GM19328 (cell line): Measurements from ENCODE around the gene KLK2.

Experiments
- ATAC-seq: cut with Tn5 transposase; IDR thresholded peaks from one replicate; pipeline ENCODE4 v1.9.1; 2021; ENCODE audit warnings: mild to moderate bottlenecking, moderate library complexity; ENCODE audit not compliant: unreplicated experiment

Gene KLK2

DNA sequence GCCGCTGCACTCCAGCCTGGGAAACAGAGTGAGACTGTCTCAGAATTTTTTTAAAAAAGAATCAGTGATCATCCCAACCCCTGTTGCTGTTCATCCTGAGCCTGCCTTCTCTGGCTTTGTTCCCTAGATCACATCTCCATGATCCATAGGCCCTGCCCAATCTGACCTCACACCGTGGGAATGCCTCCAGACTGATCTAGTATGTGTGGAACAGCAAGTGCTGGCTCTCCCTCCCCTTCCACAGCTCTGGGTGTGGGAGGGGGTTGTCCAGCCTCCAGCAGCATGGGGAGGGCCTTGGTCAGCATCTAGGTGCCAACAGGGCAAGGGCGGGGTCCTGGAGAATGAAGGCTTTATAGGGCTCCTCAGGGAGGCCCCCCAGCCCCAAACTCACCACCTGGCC is at the start of gene KLK2:
Gene KLK2 (plus strand): TSS at position 384 of the 400 bp plus-strand sequence. CDS start 35 bp downstream, outside the sequence.
- no peak for ATAC-seq

DNA sequence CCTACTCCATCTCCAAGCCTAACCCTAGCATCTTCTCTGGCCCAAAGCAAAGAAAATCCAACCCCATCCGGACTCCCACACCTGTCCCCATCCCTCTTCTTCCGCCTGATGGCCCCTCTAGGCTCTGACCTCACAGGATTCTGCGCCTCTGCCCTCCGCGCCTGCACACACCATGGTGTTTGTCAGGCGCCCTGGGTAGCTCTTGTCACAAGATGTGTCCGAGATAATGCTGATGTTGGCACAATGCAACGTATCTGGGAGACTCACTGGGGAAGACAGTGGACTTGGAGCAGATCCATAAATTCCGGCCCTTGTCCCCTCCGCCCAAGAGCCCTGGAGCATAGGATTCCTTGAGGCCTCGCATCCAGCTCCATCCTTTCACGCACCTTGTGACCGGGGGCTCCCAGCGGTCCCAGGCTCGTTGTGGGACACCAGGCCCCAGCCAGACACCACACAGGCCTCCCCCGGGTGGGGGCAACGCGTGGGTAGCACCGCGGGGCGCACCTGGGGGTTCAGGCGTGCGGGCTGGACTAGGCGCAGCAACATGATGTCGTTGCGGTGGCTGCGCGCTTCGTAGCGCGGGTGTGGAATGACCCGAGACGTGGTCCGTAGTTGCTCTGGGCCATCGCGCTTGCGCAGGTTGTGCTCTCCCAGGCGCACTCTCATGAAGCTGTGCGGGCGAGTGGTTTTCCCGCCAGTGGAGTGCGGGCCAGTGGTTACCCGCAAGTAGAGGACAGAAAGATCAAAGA is 46.6 kb upstream of the KLK2 start:
- no peak for ATAC-seq

DNA sequence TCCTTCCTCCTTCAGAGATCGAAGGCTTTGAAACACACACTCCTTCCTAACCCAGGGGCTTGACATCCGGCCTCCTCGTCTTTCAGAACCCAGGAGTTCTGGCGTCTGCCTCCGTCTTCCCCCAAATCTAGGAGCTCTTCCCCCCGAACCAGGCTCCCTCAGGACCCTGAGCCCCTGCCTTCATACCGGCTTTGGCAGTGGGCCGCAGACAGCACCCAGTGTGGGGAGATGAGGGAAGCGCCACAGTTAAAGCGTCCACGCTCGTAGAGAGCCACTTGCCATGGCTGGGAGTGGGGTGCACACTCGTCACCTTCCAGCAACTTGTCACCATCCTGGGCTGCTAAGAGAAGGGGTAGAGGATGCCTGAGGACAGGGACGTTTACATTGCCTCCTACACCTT is 45.8 kb upstream of the KLK2 start:
- no peak for ATAC-seq

DNA sequence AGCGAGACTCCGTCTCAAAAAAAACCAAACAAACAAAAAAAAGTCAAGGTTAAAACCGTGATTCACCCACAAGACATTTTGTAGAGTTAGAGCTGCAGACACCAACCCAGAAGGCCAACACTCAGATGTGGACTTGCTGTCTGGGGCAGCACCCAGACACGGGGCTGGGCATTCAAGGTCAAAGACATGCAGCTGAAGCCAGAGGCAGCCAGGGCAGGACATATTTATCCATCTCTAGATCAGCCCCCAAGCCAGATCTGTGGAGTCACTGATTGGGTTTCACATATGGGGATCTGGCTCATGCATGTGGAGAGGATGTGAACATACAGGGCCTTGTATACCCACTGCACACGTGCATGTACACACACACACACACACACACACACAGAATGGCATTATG is 43.4 kb upstream of the KLK2 start:
- no peak for ATAC-seq

DNA sequence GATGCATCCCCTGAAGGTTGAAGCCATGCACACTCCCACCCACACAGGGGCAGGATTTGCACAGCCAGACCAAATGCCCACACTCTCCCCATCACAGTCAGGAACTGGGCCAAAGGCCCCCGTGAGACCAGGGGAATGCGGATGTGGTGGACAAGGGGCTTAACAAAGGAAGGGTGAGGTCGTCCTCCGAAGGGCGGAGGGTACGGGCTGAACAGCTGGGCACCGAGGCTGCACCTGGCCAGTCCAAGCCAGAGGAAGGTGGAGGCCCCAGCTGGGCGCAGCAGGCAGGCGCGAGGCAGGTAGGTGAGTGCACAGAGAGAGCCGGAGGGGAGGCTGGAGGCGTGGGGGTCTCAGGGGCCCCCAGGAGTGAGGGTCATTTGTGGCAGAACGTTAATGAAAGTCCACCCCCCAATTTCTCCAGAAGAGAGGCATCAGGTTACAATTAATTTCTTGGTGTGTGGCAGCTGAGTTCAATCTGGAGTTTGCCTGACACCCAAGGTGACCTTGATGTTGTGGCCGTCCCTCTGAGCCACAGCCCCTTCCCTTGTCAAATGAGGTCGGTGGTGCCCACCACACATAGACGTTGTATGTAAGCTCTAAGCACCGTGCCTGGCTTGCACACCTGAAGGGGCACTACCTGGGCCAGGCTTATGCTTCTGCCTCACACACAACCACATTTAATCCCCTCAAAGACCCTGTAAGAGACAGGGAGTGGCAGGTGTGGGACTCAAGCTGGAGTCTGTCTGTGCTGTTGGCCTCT is 42.8 kb upstream of the KLK2 start:
- no peak for ATAC-seq

DNA sequence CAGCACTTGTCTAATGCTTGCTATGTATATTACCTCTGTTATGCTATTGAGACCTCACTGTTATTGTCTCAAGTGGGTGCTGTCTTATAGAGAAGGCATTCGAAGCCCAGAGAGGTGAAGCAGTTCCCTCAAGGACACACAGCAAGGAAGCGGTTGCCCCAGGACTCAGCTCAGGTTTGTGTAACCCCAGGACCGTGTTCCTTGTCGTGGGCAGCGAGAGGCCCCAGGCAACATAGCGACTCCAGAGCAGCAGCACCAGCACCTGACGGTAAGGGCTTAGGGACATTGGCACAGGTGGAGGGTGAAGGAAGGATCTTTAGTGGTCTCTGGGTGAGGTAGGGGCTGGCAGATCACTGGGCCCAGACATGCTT is 42.2 kb upstream of the KLK2 start:
- no peak for ATAC-seq

DNA sequence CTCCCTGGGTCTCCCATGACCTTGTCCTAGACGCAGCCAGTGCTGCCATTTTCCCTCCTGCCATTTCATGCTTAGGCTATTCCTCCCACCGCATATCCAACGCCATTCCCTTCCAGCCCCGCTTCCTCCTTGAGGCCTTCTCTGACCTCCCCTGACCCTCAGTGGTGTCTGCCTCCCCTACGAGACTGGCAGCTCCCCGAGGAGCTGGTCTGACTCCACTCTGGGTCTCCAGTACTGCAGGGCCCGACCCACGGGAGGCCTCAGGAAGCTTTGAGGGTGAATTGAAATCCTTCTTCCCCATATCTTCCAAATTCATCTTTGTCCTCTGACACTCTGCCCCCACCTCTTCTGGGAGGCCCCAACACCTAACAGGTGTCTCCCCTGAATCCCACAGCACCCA is 40.6 kb upstream of the KLK2 start:
- no peak for ATAC-seq

DNA sequence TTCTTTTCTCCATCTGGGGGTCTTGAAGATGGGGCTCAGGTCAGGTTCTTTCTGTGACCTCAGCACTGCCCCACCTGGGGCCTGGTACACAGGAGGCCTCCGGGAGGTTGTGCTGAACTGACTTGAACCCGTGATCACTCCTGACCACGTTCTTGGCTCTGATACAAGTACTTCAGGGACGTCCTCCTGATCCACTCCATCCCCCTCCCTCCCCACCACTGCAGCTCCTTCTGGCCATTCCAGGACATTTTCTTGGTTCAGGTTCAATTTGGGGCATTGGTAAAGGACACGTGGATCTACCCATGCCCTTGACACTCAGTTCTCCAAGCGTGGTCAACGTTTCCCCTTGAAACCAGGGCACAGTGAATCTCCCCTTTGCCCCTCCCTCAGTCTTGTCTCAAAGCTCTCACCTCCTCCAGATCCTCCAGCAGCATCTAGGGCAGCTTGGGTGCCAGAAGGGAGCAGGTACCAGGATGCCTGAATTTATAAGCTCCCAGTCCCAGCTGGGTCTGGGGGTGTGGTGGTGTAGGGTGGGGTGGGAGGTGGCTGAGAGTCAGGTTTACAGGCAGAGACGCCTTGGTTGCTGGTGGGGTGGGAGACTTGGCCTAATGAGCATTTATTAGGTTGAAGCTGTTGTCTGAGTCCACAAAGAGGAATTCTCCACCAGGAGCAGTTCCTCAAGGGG is 40.0 kb upstream of the KLK2 start, which contains the start of gene KLK15:
Gene KLK15 (minus strand): TSS at position 458 of the 685 bp plus-strand sequence. CDS start 2,082 bp downstream, outside the sequence.
- ATAC-seq = no peak

DNA sequence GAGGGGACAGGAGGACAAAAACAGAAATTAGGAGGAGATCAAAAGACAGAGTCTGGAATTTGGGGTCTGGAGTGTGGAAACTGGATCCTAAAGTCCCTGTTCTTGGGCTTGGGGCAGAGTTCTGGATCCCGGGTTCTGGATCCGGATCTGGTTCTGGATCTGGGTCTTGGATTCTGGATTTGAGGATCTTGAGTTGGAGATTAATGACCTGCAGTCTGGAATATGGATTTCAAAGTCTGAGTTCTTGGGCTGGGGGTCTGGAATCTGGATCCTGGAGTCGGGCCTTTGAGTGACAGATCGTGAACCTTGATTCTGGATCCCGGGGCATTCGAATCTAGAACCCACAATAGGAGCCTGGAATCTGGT is 39.5 kb upstream of the KLK2 start:
- no peak for ATAC-seq

DNA sequence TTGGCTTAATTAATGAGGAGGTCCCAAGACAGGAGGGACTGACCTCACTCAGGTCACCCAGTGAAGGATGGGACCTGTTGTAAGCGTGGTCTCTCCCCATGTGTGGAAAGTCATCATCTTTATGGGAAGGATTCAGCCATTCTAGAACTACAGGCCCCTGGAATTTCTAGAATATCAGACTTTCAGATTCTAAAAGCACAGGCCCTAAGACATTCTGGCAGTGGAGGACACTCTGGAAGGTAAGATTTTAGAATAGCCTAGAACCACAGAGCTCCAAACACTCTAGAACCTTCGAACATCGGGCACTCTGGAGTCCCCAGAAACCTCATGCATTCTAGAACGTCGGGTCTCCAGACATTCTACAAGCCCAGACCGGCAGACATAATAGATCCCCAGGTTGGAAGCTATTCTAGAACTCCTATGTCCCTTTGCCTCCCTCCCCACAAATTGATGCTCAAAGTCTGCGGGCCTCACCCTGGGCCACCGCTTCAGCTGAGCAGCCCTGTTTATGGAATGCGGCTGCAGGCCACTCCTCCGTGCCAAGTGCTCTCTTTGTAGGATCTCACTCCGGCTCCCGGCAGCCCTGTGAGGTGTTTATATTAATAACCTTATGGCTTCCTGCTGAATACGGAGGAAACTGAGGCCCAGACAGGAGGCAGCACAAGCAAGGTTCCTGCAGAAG is 38.0 kb upstream of the KLK2 start:
- no peak for ATAC-seq

DNA sequence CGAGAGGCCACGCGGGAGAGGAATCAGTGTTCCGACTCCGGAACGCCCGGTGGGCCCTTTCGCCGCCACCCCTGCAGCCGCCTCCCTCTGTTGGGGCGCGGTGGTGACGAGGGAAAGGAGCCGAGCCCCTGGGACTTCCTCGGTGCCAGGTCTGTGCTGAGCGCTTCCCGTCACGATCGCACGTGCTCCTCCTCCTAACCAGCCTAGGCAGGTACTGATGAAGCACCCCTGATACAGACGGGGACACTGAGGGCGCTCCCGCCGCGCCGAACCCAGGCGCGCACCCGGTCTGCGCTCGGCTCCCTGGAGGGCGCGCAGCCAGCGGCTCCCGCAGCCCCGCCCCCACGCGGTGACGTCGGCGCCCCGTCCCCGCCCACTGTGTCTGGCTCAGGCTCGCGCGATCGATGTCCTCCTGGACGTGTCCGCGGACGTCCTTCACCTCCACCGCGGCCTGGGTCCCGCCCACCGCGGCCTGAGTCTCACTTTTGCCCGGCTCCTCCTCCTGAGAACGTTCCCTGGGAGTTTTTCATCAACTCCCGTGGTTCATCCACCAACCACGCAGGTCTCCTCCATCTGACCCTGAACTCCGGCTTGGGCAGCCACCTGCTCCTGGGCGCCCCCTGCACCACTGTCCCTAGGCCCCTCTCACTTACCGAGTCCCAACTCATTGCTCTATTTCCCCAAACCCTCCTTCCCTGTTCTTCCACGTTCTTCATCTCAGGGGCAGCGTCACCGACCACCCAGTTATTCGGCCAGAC is 37.3 kb upstream of the KLK2 start:
- ATAC-seq = no peak

DNA sequence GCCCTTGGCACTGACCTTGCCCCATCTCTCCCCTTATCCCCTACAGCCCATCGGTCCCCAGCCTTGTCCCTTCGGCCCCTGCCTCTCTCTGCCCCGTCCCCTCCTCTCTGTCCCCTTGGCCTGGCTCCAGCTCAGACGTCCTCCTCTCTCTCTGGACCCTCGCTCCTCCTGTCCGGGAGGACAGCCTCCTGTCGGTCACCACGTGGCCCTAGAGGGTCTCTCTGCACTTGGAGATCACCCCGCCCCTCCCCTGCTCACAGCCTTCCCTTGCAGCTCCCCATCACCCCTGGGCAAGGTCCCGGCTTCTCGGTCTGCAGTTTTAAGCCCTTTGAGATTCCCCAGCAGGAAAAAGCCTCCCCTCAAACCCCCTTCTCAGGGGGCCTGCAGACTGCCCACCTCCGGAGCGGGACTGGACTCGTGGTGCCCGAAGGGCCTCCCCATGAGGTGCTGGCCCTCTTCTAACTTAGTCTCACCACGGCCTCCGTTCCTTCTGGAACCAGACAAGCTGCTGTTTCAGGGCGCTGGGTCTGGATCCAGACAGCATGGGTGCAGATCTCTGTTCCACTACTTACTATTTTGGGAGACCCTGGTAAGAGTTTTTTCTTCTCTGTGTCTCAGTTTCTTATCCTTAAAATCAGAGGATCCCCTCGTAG is 36.6 kb upstream of the KLK2 start:
- no peak for ATAC-seq

DNA sequence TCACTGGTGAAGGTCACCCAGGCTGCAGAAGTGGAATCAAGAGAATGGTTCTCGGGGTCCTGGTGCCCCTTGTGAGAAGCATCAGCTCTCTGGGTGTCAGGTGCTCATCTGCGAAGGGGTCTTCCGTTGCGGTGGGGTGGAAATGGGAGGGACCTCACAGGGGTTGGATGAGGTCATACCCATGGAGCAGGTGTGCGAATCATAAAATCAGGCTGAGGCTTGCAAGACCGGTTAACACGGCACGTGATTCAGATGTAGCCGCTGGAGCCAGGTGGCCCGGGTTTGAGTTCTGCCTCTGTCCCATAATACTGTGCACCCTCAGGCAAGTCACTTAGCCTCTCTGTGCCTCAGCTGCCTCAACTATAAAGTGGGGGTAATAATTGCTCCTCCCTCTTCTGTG is 35.9 kb upstream of the KLK2 start:
- no peak for ATAC-seq

DNA sequence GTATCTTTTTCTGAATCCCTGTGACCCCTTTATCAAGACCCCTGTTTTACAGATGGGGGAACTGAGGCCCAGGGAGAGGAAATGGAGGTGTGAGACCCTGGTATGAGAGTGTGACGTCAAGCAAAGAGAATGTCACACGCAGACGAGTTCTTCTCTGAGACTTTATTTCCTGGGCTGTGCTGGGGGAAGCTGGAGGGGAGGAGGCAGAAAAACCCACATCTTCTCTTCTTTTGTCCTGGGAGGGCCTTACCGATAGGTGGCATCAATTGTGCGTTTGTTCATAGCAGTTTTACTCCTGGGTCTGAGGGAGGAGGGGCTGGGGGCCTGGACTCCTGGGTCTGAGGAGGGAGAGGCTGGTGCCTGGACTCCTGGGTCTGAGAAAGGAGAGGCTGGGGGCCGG is 35.0 kb upstream of the KLK2 start:
- ATAC-seq = no peak

DNA sequence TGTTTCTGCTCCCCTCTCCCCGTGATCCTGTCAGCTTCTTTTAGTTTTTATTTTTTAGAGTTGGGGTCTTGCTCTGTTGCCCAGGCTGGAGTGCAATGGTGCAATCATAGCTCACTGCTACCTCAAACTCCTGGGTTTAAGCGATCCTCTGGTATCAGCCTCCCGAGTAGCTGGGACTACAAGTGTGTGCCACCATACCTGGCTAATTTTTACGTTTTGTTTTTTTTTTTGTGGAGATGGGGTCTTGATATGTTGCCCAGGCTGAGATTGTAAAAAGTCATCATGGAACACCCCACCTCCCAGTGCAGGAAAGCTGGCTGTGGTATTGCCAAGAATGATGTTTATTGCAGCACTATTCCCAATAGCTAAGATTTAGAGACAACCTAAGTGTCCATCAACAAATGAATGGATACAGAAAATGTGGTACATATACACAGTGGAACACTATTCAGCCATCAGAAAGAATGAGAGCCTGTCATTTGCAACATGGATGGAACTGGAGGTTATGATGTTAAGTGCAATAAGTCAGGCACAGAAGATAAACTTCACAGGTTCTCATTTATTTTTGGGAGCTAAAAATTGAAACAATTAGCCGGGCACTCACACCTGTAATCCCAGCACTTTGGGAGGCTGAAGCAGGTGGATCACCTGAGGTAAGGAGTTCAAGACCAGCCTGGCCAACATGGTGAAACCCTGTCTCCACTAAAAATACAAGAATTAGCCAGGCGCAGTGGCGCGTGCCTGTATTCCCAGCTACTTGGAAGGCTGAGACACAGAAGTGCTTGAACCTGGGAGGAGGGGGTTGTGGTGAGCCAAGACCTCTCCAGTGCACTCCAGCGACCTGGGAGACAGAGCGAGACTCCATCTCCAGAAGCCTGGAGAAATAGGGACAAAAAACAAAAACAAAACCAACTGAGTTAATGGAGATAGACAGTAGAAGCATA is 33.3 kb upstream of the KLK2 start:
- no peak for ATAC-seq

DNA sequence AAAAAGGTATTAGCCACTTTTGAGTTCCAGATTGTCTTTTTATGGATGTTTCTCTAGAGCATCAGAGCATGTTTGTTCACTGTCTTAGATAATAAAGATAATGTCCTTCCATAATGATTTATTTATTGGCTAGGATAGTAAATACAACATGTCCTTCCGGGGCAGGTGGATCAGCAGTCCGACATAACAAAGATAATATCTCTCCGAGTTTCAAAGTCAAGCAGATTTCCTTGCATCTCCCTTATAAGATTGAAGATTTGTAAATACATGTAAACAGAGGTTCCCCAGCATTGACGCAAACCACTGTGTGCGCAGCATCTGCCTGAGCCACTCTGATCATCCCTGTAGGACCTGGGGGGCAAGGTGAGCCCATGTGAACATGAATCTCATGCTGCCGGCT is 31.1 kb upstream of the KLK2 start:
- no peak for ATAC-seq

DNA sequence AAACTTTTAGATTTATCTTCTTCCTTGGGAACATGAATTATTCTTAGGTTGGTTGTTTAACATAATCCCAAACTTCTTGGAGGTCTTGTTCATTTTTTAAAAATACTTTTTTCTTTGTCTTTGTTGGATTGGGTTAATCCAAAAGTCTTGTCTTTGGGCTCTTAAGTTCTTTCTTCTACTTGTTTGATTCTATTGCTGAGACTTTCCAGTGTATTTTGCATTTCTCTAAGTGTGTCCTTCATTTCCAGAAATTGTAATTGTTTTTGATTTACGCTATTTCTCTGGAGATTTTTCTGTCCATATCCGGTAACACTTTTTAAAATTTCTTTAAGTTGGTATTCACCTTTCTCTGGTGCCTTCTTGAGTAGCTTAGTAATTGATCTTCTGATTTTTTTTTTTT is 30.0 kb upstream of the KLK2 start:
- no peak for ATAC-seq

DNA sequence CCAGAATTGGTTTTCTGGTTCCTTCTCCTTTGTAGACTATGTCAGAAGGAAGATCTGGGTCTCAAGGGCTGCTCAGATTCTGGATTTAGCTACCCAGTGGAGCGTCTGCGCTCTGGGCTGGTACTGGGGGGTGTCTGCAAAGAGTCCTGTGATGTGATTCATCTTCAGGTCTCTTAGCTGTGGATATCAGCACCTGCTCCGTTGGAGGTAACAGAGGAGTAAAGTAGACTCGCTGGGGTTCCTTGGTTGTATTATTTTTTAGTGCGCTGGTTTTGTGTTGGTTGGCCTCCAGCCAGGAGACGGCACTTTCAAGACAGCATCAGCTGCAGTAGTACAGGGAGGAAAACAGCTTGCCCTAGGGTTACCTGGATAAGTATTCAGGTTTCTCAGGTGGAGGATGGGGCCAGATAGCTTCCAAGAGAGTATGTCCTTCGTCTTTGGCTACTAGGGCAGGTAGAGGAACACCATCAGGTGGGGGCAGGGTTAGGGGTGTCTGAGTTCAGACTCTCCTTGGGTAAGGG is 29.5 kb upstream of the KLK2 start:
- no peak for ATAC-seq
